K562 (cell line): ENCODE measurements around the gene GABPB1. TPM values are rescaled to one million over a fixed set of nuclear protein-coding genes. Genes with fewer than 3 reads are reported as not detected.

ENCODE experiments used
- ATAC-seq: fragments of 200-7000 bp; cut with Tn5 transposase; 3 replicates; pipeline ENCODE4 v1.9.1; 2020; ENCODE audit warnings: moderate library complexity
- BruUV-seq: library from RNA; stranded (reverse); fragments of 400-500 nt; replicated peaks from 2 replicates; lab custom pipeline; 2021; lab: Mats Ljungman, UMichigan
- CTCF ChIA-PET: fragments of 300-600 bp; formaldehyde crosslinking; extraction: SDS; loops from one replicate; lab custom pipeline; 2021; ENCODE audit warnings: low intra/inter-chr PET ratio; lab: Yijun Ruan, JAX
- POLR2A ChIA-PET: fragments of 300-600, 350-650 bp; sonication (Branson Sonifier 250); formaldehyde crosslinking; extraction: SDS; loops from one replicate; lab custom pipeline; 2021; ENCODE audit warnings: antibody characterized with exemption, inconsistent platforms; lab: Yijun Ruan, JAX
- DNase-seq, 4 experiments: peaks; one replicate each; pipeline versions ENCODE4 v3.0.0 to v3.0.0-alpha.2; 2011 to 2018; ENCODE audit warnings: low spot score in 3 of 4, mixed read lengths in 3 of 4; ENCODE audit errors: extremely low read depth in 1 of 4
- FAIRE-seq: peaks from 2 replicates; lab custom pipeline; 2011; peaks lifted over from hg19 to GRCh38; lab: Jason Lieb, UNC
- H2AFZ ChIP-seq: 2 replicates; pipeline ENCODE4 v1.6.0; 2011; ENCODE audit warnings: low read depth, low read length, control low read depth, inconsistent platforms
- H3K27ac ChIP-seq: fragments of 200-600 bp; 3 replicates; pipeline ENCODE4 v1.8.0; 2011; ENCODE audit warnings: low read depth, mild to moderate bottlenecking, control low read depth, inconsistent platforms, low read length, moderate library complexity, mixed read lengths; ENCODE audit errors: extremely low read depth
- H3K27me3 ChIP-seq, 2 experiments: fragments of 300-600 bp in 1 of 2; 2 replicates in 1 of 2; 3 replicates in 1 of 2; pipeline versions ENCODE4 v1.6.0 to v1.8.0; 2011; ENCODE audit warnings: inconsistent platforms in 2 of 2, low read length in 2 of 2, mild to moderate bottlenecking in 1 of 2, mixed read lengths in 1 of 2, moderate library complexity in 1 of 2; ENCODE audit not compliant: control insufficient read depth in 2 of 2, insufficient read depth in 2 of 2
- H3K36me3 ChIP-seq: fragments of 300-600 bp; 3 replicates; pipeline ENCODE4 v1.8.0; 2011; ENCODE audit warnings: mild to moderate bottlenecking, low read length, inconsistent platforms; ENCODE audit not compliant: control insufficient read depth, insufficient read depth
- H3K4me1 ChIP-seq, 2 experiments: fragments of 200-600 bp in 1 of 2; replicated peaks in 1 of 2; 2 replicates in 1 of 2; 3 replicates in 1 of 2; pipeline versions ENCODE4 v1.5.1 to v1.8.0; 2011; ENCODE audit warnings: inconsistent platforms in 2 of 2, low read length in 2 of 2, mild to moderate bottlenecking in 1 of 2, mixed read lengths in 1 of 2, moderate library complexity in 1 of 2; ENCODE audit not compliant: control insufficient read depth in 2 of 2, insufficient read depth in 2 of 2
- H3K4me2 ChIP-seq: 2 replicates; pipeline ENCODE4 v1.6.1; 2011; ENCODE audit warnings: low read length, control low read depth, inconsistent platforms, mixed read lengths; ENCODE audit not compliant: insufficient read depth
- H3K4me3 ChIP-seq: fragments of 200-600 bp; sonication (generic), shearing (Covaris generic); 2 replicates; pipeline ENCODE4 v1.5.1; 2016; ENCODE audit warnings: control low read depth, inconsistent platforms
- H3K79me2 ChIP-seq: fragments of 200-600 bp; 3 replicates; pipeline ENCODE4 v1.8.0; 2011; ENCODE audit warnings: low read length, inconsistent platforms; ENCODE audit not compliant: control insufficient read depth, insufficient read depth
- H3K9ac ChIP-seq, 2 experiments: 2 replicates each; pipeline versions ENCODE4 v1.6.0 to v1.6.1; 2011; ENCODE audit warnings: low read depth in 2 of 2, low read length in 2 of 2, control low read depth in 1 of 2, inconsistent platforms in 1 of 2, mild to moderate bottlenecking in 1 of 2, mixed read lengths in 1 of 2; ENCODE audit not compliant: insufficient read depth in 1 of 2
- H3K9me1 ChIP-seq: one replicate; pipeline ENCODE4 v1.6.0; 2011; ENCODE audit warnings: inconsistent platforms, mild to moderate bottlenecking, low read length, moderate library complexity; ENCODE audit not compliant: control insufficient read depth, insufficient read depth
- H3K9me3 ChIP-seq: replicated peaks from 2 replicates; pipeline ENCODE4 v1.5.1; 2011; ENCODE audit warnings: low read depth, low read length, inconsistent platforms; ENCODE audit not compliant: control insufficient read depth, insufficient read depth
- H4K20me1 ChIP-seq: replicated peaks from 2 replicates; pipeline ENCODE4 v1.6.1; 2011; ENCODE audit warnings: low read length, inconsistent platforms, mixed read lengths; ENCODE audit not compliant: control insufficient read depth, insufficient read depth
- BCOR ChIP-seq: fragments of 450-650 bp; IDR thresholded peaks from 2 replicates; pipeline ENCODE4 v1.6.1; 2016
- CEBPB ChIP-seq: fragments of 450-650 bp; IDR thresholded peaks from 2 replicates; pipeline ENCODE4 v1.6.1; 2016; ENCODE audit warnings: missing genetic modification characterization, missing compliant biosample characterization
- CEBPG ChIP-seq, 3 experiments: fragments of 200-800 bp in 1 of 3; sonication (Bioruptor generic) in 1 of 3; sonication (generic) in 1 of 3; formaldehyde crosslinking in 1 of 3; IDR thresholded peaks in 2 of 3; conservative IDR thresholded peaks in 1 of 3; 2 replicates each; pipeline versions ENCODE4 v1.6.1 to v1.8.0; 2016 to 2022; ENCODE audit warnings: missing compliant biosample characterization in 2 of 3, missing genetic modification characterization in 2 of 3, mild to moderate bottlenecking in 1 of 3, missing genetic modification reagents in 1 of 3
- MAFK ChIP-seq: IDR thresholded peaks from 2 replicates; pipeline ENCODE4 v1.6.1; 2011; ENCODE audit warnings: low read length, improper control_type of control experiment
- NFIX ChIP-seq: fragments of 250-450 bp; sonication (Bioruptor Pico); IDR thresholded peaks from 2 replicates; pipeline ENCODE4 v1.4.0; 2020; ENCODE audit warnings: low read depth, mild to moderate bottlenecking, moderate library complexity
- PHF8 ChIP-seq: fragments of 200-600 bp; sonication (generic); IDR thresholded peaks from 2 replicates; pipeline ENCODE4 v1.6.1; 2012; ENCODE audit warnings: mixed run types, mild to moderate bottlenecking, inconsistent platforms, low read length, moderate library complexity, borderline replicate concordance
- RBM34 ChIP-seq: fragments of 200-400 bp; formaldehyde crosslinking; IDR thresholded peaks from 2 replicates; pipeline ENCODE4 v1.6.1; 2018; ENCODE audit warnings: low read length, borderline replicate concordance; ENCODE audit not compliant: insufficient read depth
- SMAD3 ChIP-seq: fragments of 450-650 bp; formaldehyde crosslinking; conservative IDR thresholded peaks from 2 replicates; pipeline ENCODE4 v1.4.0; 2020; ENCODE audit warnings: mild to moderate bottlenecking
- ZSCAN32 ChIP-seq: fragments of 450-650 bp; formaldehyde crosslinking; IDR thresholded peaks from 2 replicates; pipeline ENCODE4 v1.4.0; 2020; ENCODE audit warnings: mild to moderate bottlenecking, moderate library complexity
- WGBS: fragments of 100-300 bp; shearing (Covaris generic); methylation state at CpG from one replicate; pipeline ENCODE4 v1.1.6; 2016; ENCODE audit warnings: low coverage, mixed read lengths; ENCODE audit not compliant: insufficient coverage; ENCODE audit errors: missing lambda C conversion rate; 5-methylcytosine and 5-hydroxymethylcytosine counted together
- in situ Hi-C: fragments of 300-500 bp; cut with MboI; formaldehyde crosslinking; loops from 4 replicates; pipeline ENCODE4 v1.15.0; 2018; ENCODE audit warnings: inconsistent platforms, mixed read lengths
- intact Hi-C: fragments of 100-400 bp; cut with micrococcal nuclease; formaldehyde crosslinking; loops from 2 replicates; pipeline ENCODE4 v1.14.2; 2022
- polyA plus RNA-seq, 8 experiments: library from polyadenylated mRNA; depleted of rRNA in 4 of 8; stranded (reverse) in 5 of 8; unstranded in 3 of 8; fragments of >200 nt; fragmentation: Nextera tagmentation in 2 of 8; fragmentation: Illumina TruSeq in 1 of 8; extraction: Ambion mirVana in 2 of 8; extraction: Trizol in 1 of 8; gene quantifications; 2 replicates each; pipeline versions ENCODE4 v1.2.1 to v1.2.3, GENCODE V29; 2011 to 2014; ENCODE audit warnings: inconsistent platforms in 1 of 8, missing spikeins in 1 of 8
- total RNA-seq, 7 experiments: library from RNA; depleted of rRNA in 6 of 7; stranded (reverse); fragments of >200 nt in 6 of 7; fragmentation: Illumina TruSeq in 2 of 7; extraction: Trizol in 2 of 7; gene quantifications; 2 replicates each; pipeline versions ENCODE4 v1.2.1 to v1.2.3, GENCODE V29; 2011 to 2021; ENCODE audit warnings: low replicate concordance in 1 of 7

Gene GABPB1
- total and polyA plus RNA-seq, 9 of the 15 experiments (the other 6 are each of a cell fraction or from before 2014, with no cell fraction given): 11.8 to 42.3 (median 33.2) TPM

- Histone ChIP-seq H3K9me1 (no peaks in the 10 kb centered on the region), H3K9ac (no peak overlapping the region), H3K4me3 (no peak overlapping the region), H3K9me3 (no peaks in the 10 kb centered on the region), H3K27me3 (no peaks in the 10 kb centered on the region), H3K36me3 (peaks cover 41% of the 10 kb centered on the region), H2AFZ (no peak overlapping the region), H4K20me1 (no peaks in the 10 kb centered on the region), H3K27ac (no peak overlapping the region), H3K4me2 (no peak overlapping the region), H3K79me2 (no peaks in the 10 kb centered on the region), H3K4me1 (no peaks in the 10 kb centered on the region; a peak in 1 of 5 replicates)
- in situ Hi-C loops: no loop called here
- DNase-seq: no peak
- BruUV-seq: no TSS peak
- intact Hi-C loops: no loop called here
- WGBS: 89% methylated on average over 5 of the region's 5 CpGs
- ChIA-PET POLR2A (no interaction called here), CTCF (no interaction called here)
- FAIRE-seq: no peak
- no peak for ATAC-seq
- TF ChIP-seq BCOR (no peak), RBM34 (no peak)
Observed at GRCh38 chr15:50227076-50227475, 127.9 kb downstream of the GABPB1 start.

GRCh38 chr15:50225938-50226337 is 129.1 kb downstream of the GABPB1 start:
- no peaks in the 10 kb centered on the region for H3K9me1 ChIP-seq
- FAIRE-seq (no peak), ATAC-seq (no peak), DNase-seq (no peak)
- 94% methylated on average over 3 of the region's 3 CpGs for WGBS
- ChIA-PET CTCF (no interaction called here), POLR2A (no interaction called here)
- no peaks in the 10 kb centered on the region for H3K79me2 ChIP-seq
- H3K4me3 ChIP-seq: no peak overlapping the region
- peaks cover 41% of the 10 kb centered on the region for H3K36me3 ChIP-seq
- no TSS peak for BruUV-seq
- H2AFZ ChIP-seq: no peak overlapping the region
- no peak overlapping the region for H3K9ac ChIP-seq
- TF ChIP-seq MAFK (no peak), ZSCAN32 (CRISPR knock-in tag) (no peak), PHF8 (no peak), CEBPG (CRISPR knock-in tag; IDR thresholded peaks at IDR 0.05) (no peak), CEBPG (tag; conservative IDR thresholded peaks at IDR 0.05 in 1 of 2, IDR thresholded peaks at IDR 0.05 in 1 of 2) (peak in 1 of 2 experiments; percentile 60; a peak in 2 of 4 replicates), NFIX (CRISPR knock-in tag) (no peak), CEBPB (tag) (peak; percentile 66), SMAD3 (no peak)
- H4K20me1 ChIP-seq: no peaks in the 10 kb centered on the region
- H3K4me2 ChIP-seq: no peak overlapping the region
- intact Hi-C loops (no loop called here), in situ Hi-C loops (no loop called here)
- no peaks in the 10 kb centered on the region for H3K9me3 ChIP-seq
- no peaks in the 10 kb centered on the region for H3K27me3 ChIP-seq
- no peak overlapping the region for H3K27ac ChIP-seq
- no peaks in the 10 kb centered on the region; a peak in 1 of 5 replicates for H3K4me1 ChIP-seq
